GM12875 (cell line): ENCODE results near the gene EIF4G2.
"Not testable (repeated sequence)": the region's sequence is repeated elsewhere in the genome, so short reads cannot be mapped to it uniquely, and the experiment has no call there.

Experiments used
- H3K4me3 ChIP-seq: one replicate; pipeline ENCODE4 v1.5.1; 2011; ENCODE audit warnings: low read depth, low read length, control low read depth
- TF ChIP-seq, protein P1 (sequence below): IDR thresholded peaks from 2 replicates; pipeline ENCODE4 v1.5.1; 2011; ENCODE audit warnings: low read depth, mild to moderate bottlenecking, control low read depth, inconsistent platforms, low read length, moderate library complexity, borderline replicate concordance; ENCODE audit not compliant: insufficient read depth

EIF4G2 gene

DNA sequence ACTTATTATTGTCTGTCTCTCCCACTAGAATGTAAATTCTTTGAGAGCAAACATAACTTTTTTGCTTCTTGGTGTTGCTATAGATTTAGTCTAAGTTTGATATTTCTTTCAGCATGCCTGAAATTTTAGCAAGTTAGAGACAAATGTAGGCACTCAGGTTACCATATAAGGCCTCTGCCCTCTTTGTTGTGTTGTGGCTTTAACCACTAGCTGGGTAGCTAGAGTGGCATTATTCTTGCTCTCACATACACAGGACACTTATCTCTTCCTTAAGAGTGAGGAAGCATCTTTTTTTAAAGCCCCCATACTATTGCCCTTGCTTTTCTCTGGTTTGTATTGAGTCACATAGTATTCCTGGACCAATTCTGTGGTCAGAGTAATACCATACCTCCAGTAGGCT, 37.9 kb upstream of the EIF4G2 start:
- no peak overlapping the region for H3K4me3 ChIP-seq
- TF ChIP-seq, protein P1, sequence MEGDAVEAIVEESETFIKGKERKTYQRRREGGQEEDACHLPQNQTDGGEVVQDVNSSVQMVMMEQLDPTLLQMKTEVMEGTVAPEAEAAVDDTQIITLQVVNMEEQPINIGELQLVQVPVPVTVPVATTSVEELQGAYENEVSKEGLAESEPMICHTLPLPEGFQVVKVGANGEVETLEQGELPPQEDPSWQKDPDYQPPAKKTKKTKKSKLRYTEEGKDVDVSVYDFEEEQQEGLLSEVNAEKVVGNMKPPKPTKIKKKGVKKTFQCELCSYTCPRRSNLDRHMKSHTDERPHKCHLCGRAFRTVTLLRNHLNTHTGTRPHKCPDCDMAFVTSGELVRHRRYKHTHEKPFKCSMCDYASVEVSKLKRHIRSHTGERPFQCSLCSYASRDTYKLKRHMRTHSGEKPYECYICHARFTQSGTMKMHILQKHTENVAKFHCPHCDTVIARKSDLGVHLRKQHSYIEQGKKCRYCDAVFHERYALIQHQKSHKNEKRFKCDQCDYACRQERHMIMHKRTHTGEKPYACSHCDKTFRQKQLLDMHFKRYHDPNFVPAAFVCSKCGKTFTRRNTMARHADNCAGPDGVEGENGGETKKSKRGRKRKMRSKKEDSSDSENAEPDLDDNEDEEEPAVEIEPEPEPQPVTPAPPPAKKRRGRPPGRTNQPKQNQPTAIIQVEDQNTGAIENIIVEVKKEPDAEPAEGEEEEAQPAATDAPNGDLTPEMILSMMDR = no peak

DNA sequence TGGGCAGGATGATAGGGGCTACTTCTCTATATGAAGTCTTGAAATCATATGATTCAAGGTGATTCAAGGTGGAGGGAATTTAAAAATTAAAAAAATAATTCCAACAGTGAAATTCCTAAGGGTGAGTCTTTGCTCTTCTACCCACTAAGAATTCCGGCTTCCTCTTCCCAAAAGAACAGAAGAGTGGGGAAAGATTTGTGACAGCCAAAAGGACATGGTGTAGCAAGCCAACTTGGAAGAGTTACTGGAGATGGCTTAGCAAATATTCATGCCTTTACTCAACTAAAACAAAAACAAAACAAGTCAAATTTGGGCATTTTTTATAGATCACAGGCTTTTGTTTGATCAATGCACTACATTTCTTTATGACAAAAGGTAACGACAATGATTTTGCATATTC, 36.9 kb upstream of the EIF4G2 start:
- TF ChIP-seq, protein P1 = no peak
- no peak overlapping the region for H3K4me3 ChIP-seq

- TF ChIP-seq, protein P1 = no peak
- H3K4me3 ChIP-seq = no peak overlapping the region
These were observed 36.1 kb upstream of the EIF4G2 start for GRCh38 chr11:10844796-10845195.

- TF ChIP-seq, protein P1 = no peak
- no peak overlapping the region for H3K4me3 ChIP-seq
These were observed 35.6 kb upstream of the EIF4G2 start for GRCh38 chr11:10844356-10844755.

DNA sequence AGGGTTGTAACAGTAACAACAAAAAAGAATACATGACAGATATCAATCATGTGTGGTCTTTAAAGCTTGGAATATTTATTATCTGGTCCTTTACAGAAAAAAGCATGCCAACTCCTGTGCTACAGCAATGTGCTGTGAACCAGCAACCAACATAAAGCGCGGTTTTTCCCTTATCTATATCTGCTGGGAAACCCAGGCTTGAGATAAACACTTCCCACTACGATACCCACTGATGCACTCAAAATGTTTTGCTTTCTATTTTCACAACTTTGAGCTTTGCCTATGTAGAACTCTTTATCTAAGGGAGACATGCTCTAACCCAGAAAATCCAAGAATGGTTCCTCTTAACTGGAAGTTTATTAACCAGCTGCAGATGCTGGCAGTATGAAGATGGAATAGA, 30.2 kb upstream of the EIF4G2 start:
- H3K4me3 ChIP-seq = no peak overlapping the region
- TF ChIP-seq, protein P1 = no peak

DNA sequence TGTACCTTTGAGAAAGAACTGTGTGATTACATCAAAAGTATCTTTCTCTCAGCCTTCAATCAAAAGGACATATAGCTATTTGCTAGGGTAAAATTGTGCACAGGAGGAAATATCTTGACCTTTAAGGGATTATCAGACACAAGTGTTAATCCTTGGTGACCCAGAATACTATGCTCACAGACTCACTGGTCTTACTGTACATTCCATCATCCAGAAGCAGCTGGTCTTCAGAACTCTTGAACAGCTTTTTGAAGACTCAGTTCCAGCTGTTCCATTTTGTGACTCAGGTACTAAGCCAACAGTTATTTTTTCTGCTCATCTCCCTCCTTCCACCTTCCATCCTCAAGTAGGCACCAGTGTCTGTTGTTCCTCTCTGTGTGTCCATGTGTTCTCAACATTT, 29.4 kb upstream of the EIF4G2 start:
- no peak overlapping the region for H3K4me3 ChIP-seq

DNA sequence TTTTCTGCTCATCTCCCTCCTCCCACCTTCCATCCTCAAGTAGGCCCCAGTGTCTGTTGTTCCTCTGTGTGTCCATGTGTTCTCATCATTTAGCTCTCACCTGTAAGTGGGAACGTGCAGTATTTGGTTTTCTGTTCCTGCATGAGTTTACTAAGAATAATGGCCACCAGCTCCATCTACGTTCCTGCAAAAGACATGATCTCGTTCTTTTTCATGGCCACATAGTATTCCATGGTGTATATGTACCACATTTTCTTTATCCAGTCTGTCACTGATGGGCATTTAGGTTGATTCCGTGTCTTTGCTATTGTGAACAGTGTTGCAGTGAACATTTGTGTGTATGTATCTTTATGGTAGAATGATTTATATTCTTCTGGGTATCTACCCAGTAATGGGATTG, 28.2 kb upstream of the EIF4G2 start:
- H3K4me3 ChIP-seq = not testable (repeated sequence)

More for the DNA sequence above, 29.4 kb upstream of the EIF4G2 start:
- TF ChIP-seq, protein P1 = no peak

GRCh38 chr11:10829139-10829538, 20.4 kb upstream of the EIF4G2 start:
- H3K4me3 ChIP-seq = no peak overlapping the region
- TF ChIP-seq, protein P1 = no peak
